ENCODE data around the gene NCOA6. TPM values are rescaled to one million over a fixed set of nuclear protein-coding genes. Genes with fewer than 3 reads are reported as not detected.

Gene NCOA6
- total RNA-seq, 4 donors from 2014 or later = 11.6 to 21.8 (median 18.1) TPM

GRCh38 chr20:34705397-34706301 is 119.8 kb downstream of the NCOA6 start:
- TF ChIP-seq CTCF (IDR thresholded peaks at IDR 0.05) (peak in 4 of 6 experiments; percentile 7 to 45 (median 20)), POLR2A (IDR thresholded peaks at IDR 0.05) (no peak)
- Histone ChIP-seq H3K4me1 (peaks cover 16 to 67% (median 26%) of the 10 kb centered on the region in 3 donors), H3K4me3 (peak overlapping the region; percentile 76 to 91 (median 88)), H3K27ac (peak overlapping the region; percentile 93 to 100 (median 98)), H3K36me3 (peaks cover 0 to 6% (median 0%) of the 10 kb centered on the region in 3 donors), H3K9me3 (no peaks in the 10 kb centered on the region), H3K27me3 (no peaks in the 10 kb centered on the region)
- DNase-seq = no peak
- intact Hi-C loops (cut with DNase I) = loop anchor here (5.0 kb wide), 1 partner anchor 123 kb away; no protein-coding TSS in a partner anchor
- 41 to 45% methylated on average over 4 of the region's 6 CpGs for WGBS, 2 donors

- H3K27me3 ChIP-seq = no peaks in the 10 kb centered on the region
- no peaks in the 10 kb centered on the region for H3K9me3 ChIP-seq
- WGBS, 2 donors = 11 to 20% methylated on average over 2 to 3 of the region's 5 CpGs
- peaks cover 0 to 5% (median 0%) of the 10 kb centered on the region in 3 donors for H3K36me3 ChIP-seq
- TF ChIP-seq POLR2A (IDR thresholded peaks at IDR 0.05) = no peak
- TF ChIP-seq CTCF (IDR thresholded peaks at IDR 0.05) = no peak
- peak overlapping the region; percentile 76 to 91 (median 88) for H3K4me3 ChIP-seq
- DNase-seq = no peak
- H3K4me1 ChIP-seq = peaks cover 10 to 60% (median 26%) of the 10 kb centered on the region in 3 donors
- intact Hi-C loops (cut with DNase I) = loop anchor here (5.0 kb wide), 1 partner anchor 123 kb away; no protein-coding TSS in a partner anchor
- H3K27ac ChIP-seq = peak overlapping the region; percentile 93 to 100 (median 98)
These were observed 120.4 kb downstream of the NCOA6 start for GRCh38 chr20:34705008-34705396.

- peak within 1 kb of the TSS; percentile 76 to 91 (median 88) for H3K4me3 ChIP-seq
- TF ChIP-seq POLR2A (IDR thresholded peaks at IDR 0.05) (peak in 3 of 4 donors; percentile 68 to 89 (median 78)), CTCF (IDR thresholded peaks at IDR 0.05) (peak in 1 of 6 experiments; percentile 3)
- peak within 1 kb of the TSS; percentile 93 to 100 (median 98) for H3K27ac ChIP-seq
- intact Hi-C loops (cut with DNase I) = loop anchor here (5.0 kb wide), 1 partner anchor 122 kb away; no protein-coding TSS in a partner anchor
- whole genome bisulfite sequencing, 2 donors = 3% methylated on average over 6 of the region's 82 CpGs; no CpG with 5 or more reads in 1 of the 2 donors
- peaks cover 0 to 5% (median 0%) of the 10 kb centered on the region in 3 donors for H3K36me3 ChIP-seq
- DNase-seq = peak; percentile 70
- H3K4me1 ChIP-seq = peaks cover 10 to 54% (median 26%) of the 10 kb centered on the region in 3 donors
- no peaks in the 10 kb centered on the region for H3K9me3 ChIP-seq
- H3K27me3 ChIP-seq = no peaks in the 10 kb centered on the region
These were observed 121.1 kb downstream of the NCOA6 start, which contains the start of gene TP53INP2 for GRCh38 chr20:34704177-34705007. TP53INP2 (plus strand) TSS chr20:34704344; CDS start chr20:34708740, 4,396 bp downstream.

GRCh38 chr20:34703424-34704176 is 121.9 kb downstream of the NCOA6 start:
- TF ChIP-seq CTCF (IDR thresholded peaks at IDR 0.05) (peak in 1 of 6 experiments; percentile 16), POLR2A (IDR thresholded peaks at IDR 0.05) (no peak)

More at GRCh38 chr20:34703424-34704176, 121.9 kb downstream of the NCOA6 start:
- no peaks in the 10 kb centered on the region for H3K27me3 ChIP-seq
- H3K27ac ChIP-seq = peak overlapping the region; percentile 93 to 100 (median 98)
- WGBS, 2 donors = 0 to 2% methylated on average over 28 to 38 of the region's 38 CpGs
- no peak for DNase-seq
- peaks cover 10 to 46% (median 22%) of the 10 kb centered on the region in 3 donors for H3K4me1 ChIP-seq
- H3K9me3 ChIP-seq = no peaks in the 10 kb centered on the region
- intact Hi-C loops (cut with DNase I) = no loop called here
- peaks cover 0 to 5% (median 0%) of the 10 kb centered on the region in 3 donors for H3K36me3 ChIP-seq
- H3K4me3 ChIP-seq = peak overlapping the region; percentile 76 to 91 (median 88)

Data from esophagus squamous epithelium (tissue), 5 donors.